HCT116 (cell line): ENCODE measurements around the gene CXorf49.
"Not testable (repeated sequence)": the region's sequence is repeated elsewhere in the genome, so short reads cannot be mapped to it uniquely, and the experiment has no call there.

Source experiments
- CEBPB ChIP-seq: IDR thresholded peaks from 2 replicates; pipeline ENCODE4 v1.6.1; 2012; ENCODE audit warnings: low read depth
- EZH2 ChIP-seq: fragments of 200-600 bp; sonication (generic); IDR thresholded peaks from 2 replicates; pipeline ENCODE4 v1.6.1; 2017; ENCODE audit warnings: antibody characterized with exemption, mixed run types
- EZH2phosphoT487 ChIP-seq: fragments of 200-600 bp; IDR thresholded peaks from 2 replicates; pipeline ENCODE4 v1.6.1; 2018; ENCODE audit warnings: antibody characterized with exemption, borderline replicate concordance
- JUND ChIP-seq: IDR thresholded peaks from 2 replicates; pipeline ENCODE4 v1.6.1; 2012
- POLR2A ChIP-seq: IDR thresholded peaks from 2 replicates; pipeline ENCODE4 v1.7.0; 2011; ENCODE audit warnings: borderline replicate concordance; ENCODE audit not compliant: insufficient read depth, insufficient read length; ENCODE audit errors: extremely low read depth
- POLR2AphosphoS5 ChIP-seq: IDR thresholded peaks from 2 replicates; pipeline ENCODE4 v1.6.1; 2011; ENCODE audit warnings: mild to moderate bottlenecking, low read depth, low read length, moderate library complexity
- TCF7L2 ChIP-seq: IDR thresholded peaks from 2 replicates; pipeline ENCODE4 v1.7.0; 2011; ENCODE audit warnings: borderline replicate concordance, inconsistent platforms; ENCODE audit not compliant: insufficient read depth, insufficient read length; ENCODE audit errors: extremely low read depth
- YY1 ChIP-seq: IDR thresholded peaks from 2 replicates; pipeline ENCODE4 v1.6.1; 2011; ENCODE audit warnings: low read length, low read depth, moderate library complexity, mild to moderate bottlenecking; ENCODE audit not compliant: insufficient replicate concordance; ENCODE audit errors: extremely low read depth
- ZFX ChIP-seq: fragments of 450-650 bp; IDR thresholded peaks from 2 replicates; pipeline ENCODE4 v1.6.1; 2017
- ZNF274 ChIP-seq: fragments of 200-500 bp; sonication (Bioruptor generic); IDR thresholded peaks from 2 replicates; pipeline ENCODE4 v1.6.1; 2014; ENCODE audit warnings: mild to moderate bottlenecking, low read depth, low read length, inconsistent platforms
- TF ChIP-seq, protein P1 (sequence below), 3 experiments: fragments of 200-600 bp in 1 of 3; sonication (generic) in 1 of 3; IDR thresholded peaks in 2 of 3; conservative IDR thresholded peaks in 1 of 3; 2 replicates each; pipeline ENCODE4 v1.5.1; 2012 to 2017; ENCODE audit warnings: low read depth in 2 of 3, low read length in 2 of 3, antibody characterized with exemption in 1 of 3, borderline replicate concordance in 1 of 3, control low read depth in 1 of 3, mild to moderate bottlenecking in 1 of 3, mixed read lengths in 1 of 3, mixed run types in 1 of 3, moderate library complexity in 1 of 3; ENCODE audit not compliant: insufficient read depth in 1 of 3

DNA sequence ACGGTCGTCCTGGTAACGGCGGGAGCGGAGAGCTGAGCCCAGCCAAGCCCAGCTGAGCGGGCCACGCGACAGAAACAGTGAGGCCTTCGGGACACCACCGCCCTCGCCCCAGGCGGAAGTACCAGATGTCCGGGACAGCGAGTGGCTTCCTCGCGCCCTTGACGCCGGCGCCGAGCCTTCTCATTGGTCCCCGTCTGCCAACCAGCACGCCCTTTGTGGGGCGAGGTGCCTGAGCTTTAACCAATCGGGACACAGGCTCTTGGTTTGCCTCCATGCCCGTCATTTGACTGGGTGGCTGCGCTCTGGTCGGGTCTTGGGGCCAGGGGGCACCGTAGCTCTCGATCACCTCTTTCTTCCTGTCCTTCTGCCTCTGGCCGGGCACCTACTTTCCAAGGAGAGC, at the start of gene CXorf49:
- TF ChIP-seq, protein P1, sequence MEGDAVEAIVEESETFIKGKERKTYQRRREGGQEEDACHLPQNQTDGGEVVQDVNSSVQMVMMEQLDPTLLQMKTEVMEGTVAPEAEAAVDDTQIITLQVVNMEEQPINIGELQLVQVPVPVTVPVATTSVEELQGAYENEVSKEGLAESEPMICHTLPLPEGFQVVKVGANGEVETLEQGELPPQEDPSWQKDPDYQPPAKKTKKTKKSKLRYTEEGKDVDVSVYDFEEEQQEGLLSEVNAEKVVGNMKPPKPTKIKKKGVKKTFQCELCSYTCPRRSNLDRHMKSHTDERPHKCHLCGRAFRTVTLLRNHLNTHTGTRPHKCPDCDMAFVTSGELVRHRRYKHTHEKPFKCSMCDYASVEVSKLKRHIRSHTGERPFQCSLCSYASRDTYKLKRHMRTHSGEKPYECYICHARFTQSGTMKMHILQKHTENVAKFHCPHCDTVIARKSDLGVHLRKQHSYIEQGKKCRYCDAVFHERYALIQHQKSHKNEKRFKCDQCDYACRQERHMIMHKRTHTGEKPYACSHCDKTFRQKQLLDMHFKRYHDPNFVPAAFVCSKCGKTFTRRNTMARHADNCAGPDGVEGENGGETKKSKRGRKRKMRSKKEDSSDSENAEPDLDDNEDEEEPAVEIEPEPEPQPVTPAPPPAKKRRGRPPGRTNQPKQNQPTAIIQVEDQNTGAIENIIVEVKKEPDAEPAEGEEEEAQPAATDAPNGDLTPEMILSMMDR (IDR thresholded peaks at IDR 0.05 in 2 of 3, conservative IDR thresholded peaks at IDR 0.05 in 1 of 3; ENCODE audit: borderline replicate concordance in 1 of 3, insufficient read depth in 1 of 3, low read depth in 2 of 3, low read length in 2 of 3): not testable (repeated sequence)
- TF ChIP-seq ZFX, POLR2A, EZH2, ZNF274, POLR2AphosphoS5, EZH2phosphoT487, YY1, CEBPB, JUND, TCF7L2: not testable (repeated sequence)
